GM23338 (cell line): ENCODE results near the gene FBXO9. TPM values are rescaled to one million over a fixed set of nuclear protein-coding genes. Genes with fewer than 3 reads are reported as not detected.

Experiments
- ATAC-seq: fragments of 200-7000 bp; cut with Tn5 transposase; 3 replicates; pipeline ENCODE4 v1.9.1; 2020
- DNase-seq: peaks from one replicate; pipeline ENCODE4 v3.0.0-alpha.2; 2015; ENCODE audit warnings: low spot score
- H2AFZ ChIP-seq: fragments of 200-600 bp; sonication (generic); 2 replicates; pipeline ENCODE4 v1.8.0; 2016; ENCODE audit warnings: antibody characterized with exemption, mild to moderate bottlenecking, moderate library complexity
- H3F3A ChIP-seq: fragments of 200-600 bp; sonication (generic); replicated peaks from 2 replicates; pipeline ENCODE4 v1.8.0; 2017; ENCODE audit warnings: antibody characterized with exemption, mixed run types, low read depth
- H3K27ac ChIP-seq: fragments of 200-600 bp; sonication (generic); 2 replicates; pipeline ENCODE4 v1.6.1; 2016; ENCODE audit warnings: low read depth
- H3K27me3 ChIP-seq: fragments of 200-600 bp; sonication (generic); 2 replicates; pipeline ENCODE4 v1.8.0; 2016; ENCODE audit warnings: mild to moderate bottlenecking, mixed run types, moderate library complexity; ENCODE audit not compliant: insufficient read depth
- H3K36me3 ChIP-seq: fragments of 200-600 bp; sonication (generic); 2 replicates; pipeline ENCODE4 v1.8.0; 2016; ENCODE audit warnings: mild to moderate bottlenecking; ENCODE audit not compliant: insufficient read depth
- H3K4me1 ChIP-seq: fragments of 200-600 bp; sonication (generic); 2 replicates; pipeline ENCODE4 v1.8.0; 2016; ENCODE audit warnings: mild to moderate bottlenecking, moderate library complexity; ENCODE audit not compliant: insufficient read depth
- H3K4me2 ChIP-seq: fragments of 200-600 bp; sonication (generic); 2 replicates; pipeline ENCODE4 v1.7.1; 2017; ENCODE audit warnings: mixed run types
- H3K4me3 ChIP-seq: fragments of 200-600 bp; sonication (generic); 2 replicates; pipeline ENCODE4 v1.6.1; 2016; ENCODE audit warnings: mixed run types
- H3K79me2 ChIP-seq: fragments of 200-600 bp; sonication (generic); replicated peaks from 2 replicates; pipeline ENCODE4 v1.8.0; 2017; ENCODE audit warnings: mild to moderate bottlenecking; ENCODE audit not compliant: insufficient read depth
- H3K9me2 ChIP-seq: fragments of 200-600 bp; sonication (generic); 2 replicates; pipeline ENCODE4 v1.8.0; 2017; ENCODE audit not compliant: insufficient read depth
- H4K20me1 ChIP-seq: fragments of 200-600 bp; sonication (generic); replicated peaks from 2 replicates; pipeline ENCODE4 v1.8.0; 2017; ENCODE audit warnings: mild to moderate bottlenecking; ENCODE audit not compliant: insufficient read depth
- H3K27ac Mint-ChIP-seq: 2 replicates; pipeline ENCODE4 v1.8.0; 2020; ENCODE audit warnings: inconsistent platforms, mild to moderate bottlenecking, moderate library complexity, mixed read lengths
- H3K27me3 Mint-ChIP-seq: 3 replicates; pipeline ENCODE4 v1.8.0; 2022; ENCODE audit warnings: low read depth, mild to moderate bottlenecking, moderate library complexity, mixed read lengths, inconsistent platforms; ENCODE audit not compliant: insufficient read depth, poor library complexity
- H3K36me3 Mint-ChIP-seq: 3 replicates; pipeline ENCODE4 v1.8.0; 2021; ENCODE audit warnings: low read depth, mild to moderate bottlenecking, inconsistent platforms, moderate library complexity, mixed read lengths
- H3K4me1 Mint-ChIP-seq: 3 replicates; pipeline ENCODE4 v1.8.0; 2020; ENCODE audit warnings: mild to moderate bottlenecking, inconsistent platforms, mixed read lengths
- H3K4me3 Mint-ChIP-seq: 3 replicates; pipeline ENCODE4 v1.8.0; 2021; ENCODE audit warnings: moderate library complexity, mild to moderate bottlenecking, inconsistent platforms, mixed read lengths
- H3K9me3 Mint-ChIP-seq: 3 replicates; pipeline ENCODE4 v1.8.0; 2020; ENCODE audit warnings: moderate library complexity, mild to moderate bottlenecking, inconsistent platforms, mixed read lengths
- NANOG ChIP-seq: IDR thresholded peaks from 2 replicates; pipeline ENCODE4 v1.6.1; 2016; ENCODE audit warnings: antibody characterized with exemption, borderline replicate concordance
- ZNF114 ChIP-seq: fragments of 250-450 bp; sonication (Bioruptor Pico); IDR thresholded peaks from 2 replicates; pipeline ENCODE4 v1.5.0; 2020; ENCODE audit warnings: mild to moderate bottlenecking, moderate library complexity
- ZNF331 ChIP-seq: fragments of 250-450 bp; sonication (Bioruptor Pico); IDR thresholded peaks from 2 replicates; pipeline ENCODE4 v1.5.0; 2020; ENCODE audit warnings: low read depth, mild to moderate bottlenecking, moderate library complexity
- polyA plus RNA-seq: library from polyadenylated mRNA; unstranded; fragments of >200 nt; fragmentation: Nextera tagmentation; extraction: Ambion mirVana; gene quantifications from 2 replicates; pipeline ENCODE4 v1.2.1, GENCODE V29; 2016
- total RNA-seq: library from RNA; depleted of rRNA; stranded (reverse); fragments of >200 nt; shearing (Covaris generic); gene quantifications from 2 replicates; pipeline ENCODE4 v1.2.3, GENCODE V29; 2014
- TF ChIP-seq, protein P1 (sequence below), 2 experiments: fragments of 200-600 bp in 1 of 2; sonication (generic) in 1 of 2; conservative IDR thresholded peaks; 2 replicates each; pipeline versions ENCODE4 v1.5.1 to v1.6.1; 2016 to 2017; ENCODE audit warnings: antibody characterized with exemption in 2 of 2, low read depth in 2 of 2, mild to moderate bottlenecking in 2 of 2, moderate library complexity in 1 of 2
- TF ChIP-seq, protein P2 (sequence below): IDR thresholded peaks from one replicate; pipeline ENCODE4 v1.6.1; 2018; ENCODE audit warnings: antibody characterized with exemption; ENCODE audit not compliant: unreplicated experiment
- TF ChIP-seq, protein P3 (sequence below): IDR thresholded peaks from 2 replicates; pipeline ENCODE4 v1.6.1; 2016; ENCODE audit warnings: antibody characterized with exemption

FBXO9 gene
- total and polyA plus RNA-seq, 2 experiments from 2014 or later = 29.8 to 32.8 TPM

DNA sequence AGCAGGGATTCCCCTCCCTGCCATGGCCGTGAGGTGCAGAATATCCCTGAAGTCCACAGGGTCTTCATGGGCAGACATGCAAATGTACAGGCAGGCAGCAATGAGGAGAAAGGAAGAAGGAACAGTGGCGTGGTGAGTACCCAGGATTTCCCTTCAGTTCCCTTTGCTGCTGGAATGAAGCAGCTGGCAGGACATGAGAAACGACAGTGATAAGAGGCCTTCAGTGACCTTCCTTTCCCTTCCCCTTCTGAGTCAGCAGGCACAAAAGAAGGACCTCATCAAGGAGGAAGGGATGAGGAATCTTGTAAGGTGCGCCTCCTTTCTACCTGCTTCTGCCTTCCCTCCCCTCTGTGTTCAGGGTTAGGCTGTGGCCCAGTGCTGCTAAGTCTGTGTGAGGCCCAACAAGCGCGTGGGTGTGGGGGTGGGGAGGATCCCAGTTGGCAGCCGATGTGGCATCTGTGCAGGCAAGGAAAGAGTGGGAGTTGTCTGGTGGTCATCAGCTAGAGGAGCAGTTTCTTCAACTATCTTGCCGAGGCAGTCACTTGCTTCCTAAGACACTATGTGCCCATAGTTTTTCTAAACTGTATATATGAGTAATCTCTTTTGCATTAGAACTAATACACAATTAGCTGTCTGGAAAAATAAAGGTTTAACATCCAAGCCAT lies 29.5 kb upstream of the FBXO9 start (continued):
- TF ChIP-seq, protein P1, sequence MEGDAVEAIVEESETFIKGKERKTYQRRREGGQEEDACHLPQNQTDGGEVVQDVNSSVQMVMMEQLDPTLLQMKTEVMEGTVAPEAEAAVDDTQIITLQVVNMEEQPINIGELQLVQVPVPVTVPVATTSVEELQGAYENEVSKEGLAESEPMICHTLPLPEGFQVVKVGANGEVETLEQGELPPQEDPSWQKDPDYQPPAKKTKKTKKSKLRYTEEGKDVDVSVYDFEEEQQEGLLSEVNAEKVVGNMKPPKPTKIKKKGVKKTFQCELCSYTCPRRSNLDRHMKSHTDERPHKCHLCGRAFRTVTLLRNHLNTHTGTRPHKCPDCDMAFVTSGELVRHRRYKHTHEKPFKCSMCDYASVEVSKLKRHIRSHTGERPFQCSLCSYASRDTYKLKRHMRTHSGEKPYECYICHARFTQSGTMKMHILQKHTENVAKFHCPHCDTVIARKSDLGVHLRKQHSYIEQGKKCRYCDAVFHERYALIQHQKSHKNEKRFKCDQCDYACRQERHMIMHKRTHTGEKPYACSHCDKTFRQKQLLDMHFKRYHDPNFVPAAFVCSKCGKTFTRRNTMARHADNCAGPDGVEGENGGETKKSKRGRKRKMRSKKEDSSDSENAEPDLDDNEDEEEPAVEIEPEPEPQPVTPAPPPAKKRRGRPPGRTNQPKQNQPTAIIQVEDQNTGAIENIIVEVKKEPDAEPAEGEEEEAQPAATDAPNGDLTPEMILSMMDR (conservative IDR thresholded peaks at IDR 0.05; ENCODE audit: low read depth in 2 of 2) = no peak
- TF ChIP-seq, protein P2, sequence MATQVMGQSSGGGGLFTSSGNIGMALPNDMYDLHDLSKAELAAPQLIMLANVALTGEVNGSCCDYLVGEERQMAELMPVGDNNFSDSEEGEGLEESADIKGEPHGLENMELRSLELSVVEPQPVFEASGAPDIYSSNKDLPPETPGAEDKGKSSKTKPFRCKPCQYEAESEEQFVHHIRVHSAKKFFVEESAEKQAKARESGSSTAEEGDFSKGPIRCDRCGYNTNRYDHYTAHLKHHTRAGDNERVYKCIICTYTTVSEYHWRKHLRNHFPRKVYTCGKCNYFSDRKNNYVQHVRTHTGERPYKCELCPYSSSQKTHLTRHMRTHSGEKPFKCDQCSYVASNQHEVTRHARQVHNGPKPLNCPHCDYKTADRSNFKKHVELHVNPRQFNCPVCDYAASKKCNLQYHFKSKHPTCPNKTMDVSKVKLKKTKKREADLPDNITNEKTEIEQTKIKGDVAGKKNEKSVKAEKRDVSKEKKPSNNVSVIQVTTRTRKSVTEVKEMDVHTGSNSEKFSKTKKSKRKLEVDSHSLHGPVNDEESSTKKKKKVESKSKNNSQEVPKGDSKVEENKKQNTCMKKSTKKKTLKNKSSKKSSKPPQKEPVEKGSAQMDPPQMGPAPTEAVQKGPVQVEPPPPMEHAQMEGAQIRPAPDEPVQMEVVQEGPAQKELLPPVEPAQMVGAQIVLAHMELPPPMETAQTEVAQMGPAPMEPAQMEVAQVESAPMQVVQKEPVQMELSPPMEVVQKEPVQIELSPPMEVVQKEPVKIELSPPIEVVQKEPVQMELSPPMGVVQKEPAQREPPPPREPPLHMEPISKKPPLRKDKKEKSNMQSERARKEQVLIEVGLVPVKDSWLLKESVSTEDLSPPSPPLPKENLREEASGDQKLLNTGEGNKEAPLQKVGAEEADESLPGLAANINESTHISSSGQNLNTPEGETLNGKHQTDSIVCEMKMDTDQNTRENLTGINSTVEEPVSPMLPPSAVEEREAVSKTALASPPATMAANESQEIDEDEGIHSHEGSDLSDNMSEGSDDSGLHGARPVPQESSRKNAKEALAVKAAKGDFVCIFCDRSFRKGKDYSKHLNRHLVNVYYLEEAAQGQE = no peak
- no peak for TF ChIP-seq ZNF331
- TF ChIP-seq, protein P3, sequence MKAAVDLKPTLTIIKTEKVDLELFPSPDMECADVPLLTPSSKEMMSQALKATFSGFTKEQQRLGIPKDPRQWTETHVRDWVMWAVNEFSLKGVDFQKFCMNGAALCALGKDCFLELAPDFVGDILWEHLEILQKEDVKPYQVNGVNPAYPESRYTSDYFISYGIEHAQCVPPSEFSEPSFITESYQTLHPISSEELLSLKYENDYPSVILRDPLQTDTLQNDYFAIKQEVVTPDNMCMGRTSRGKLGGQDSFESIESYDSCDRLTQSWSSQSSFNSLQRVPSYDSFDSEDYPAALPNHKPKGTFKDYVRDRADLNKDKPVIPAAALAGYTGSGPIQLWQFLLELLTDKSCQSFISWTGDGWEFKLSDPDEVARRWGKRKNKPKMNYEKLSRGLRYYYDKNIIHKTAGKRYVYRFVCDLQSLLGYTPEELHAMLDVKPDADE = no peak
- TF ChIP-seq NANOG = no peak

DNA sequence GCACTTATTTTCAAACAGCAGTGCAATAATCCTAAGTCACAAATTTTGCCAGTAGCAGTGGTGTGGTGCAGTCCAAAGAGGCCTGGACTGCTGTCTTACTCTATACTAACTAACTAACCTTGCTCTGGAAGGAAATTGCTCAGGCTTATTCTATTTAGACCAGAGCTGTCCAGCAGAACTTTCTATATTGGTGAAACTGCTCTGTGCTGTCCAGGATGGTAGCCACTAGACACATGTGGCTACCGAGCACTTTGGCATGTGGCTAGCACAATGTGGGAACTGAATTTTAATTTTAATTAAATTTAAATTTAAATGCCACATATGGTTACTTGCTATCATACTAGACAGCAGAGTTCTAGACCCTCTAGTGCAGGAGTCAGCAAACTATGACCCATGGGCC lies 27.1 kb upstream of the FBXO9 start:
- Histone ChIP-seq H3K4me2 (no peak overlapping the region), H3K9me2 (no peaks in the 10 kb centered on the region), H3K27ac (no peak overlapping the region), H3K79me2 (no peaks in the 10 kb centered on the region), H4K20me1 (no peaks in the 10 kb centered on the region), H3K4me1 (no peaks in the 10 kb centered on the region; the same call in 1 of the 2 replicates), H3F3A (no peaks in the 10 kb centered on the region), H3K27me3 (no peaks in the 10 kb centered on the region), H2AFZ (no peak overlapping the region), H3K4me3 (no peak overlapping the region), H3K36me3 (0 out of 2 replicates have a peak, but pooled peaks cover 3% of the 10 kb centered on the region)
- Mint-ChIP-seq H3K27ac (no peak overlapping the region), H3K4me3 (no peak overlapping the region), H3K4me1 (0 out of 3 replicates have a peak, but pooled peaks cover 3% of the 10 kb centered on the region), H3K36me3 (peaks cover 26% of the 10 kb centered on the region), H3K27me3 (peaks cover 4% of the 10 kb centered on the region), H3K9me3 (no peaks in the 10 kb centered on the region)
- TF ChIP-seq ZNF114 (CRISPR knock-in tag) = no peak
- TF ChIP-seq NANOG = no peak
- TF ChIP-seq, protein P2 = no peak
- TF ChIP-seq, protein P1 (conservative IDR thresholded peaks at IDR 0.05; ENCODE audit: low read depth in 2 of 2) = no peak
- no peak for ATAC-seq
- no peak for DNase-seq
